ENCODE measurements around the gene B4GALT2.
A peak's percentile ranks its signal among the peaks of the same experiment; 100 is the strongest.

B4GALT2 gene

GRCh38 chr1:44032170-44032790, 53.3 kb downstream of the B4GALT2 start:
- no peak for DNase-seq

- DNase-seq: no peak
Observed at GRCh38 chr1:44033041-44033575, 54.1 kb downstream of the B4GALT2 start.

- no peak for DNase-seq
Observed at GRCh38 chr1:44033756-44034155, 54.7 kb downstream of the B4GALT2 start.

- no peak for DNase-seq
Observed at GRCh38 chr1:44034423-44034822, 55.4 kb downstream of the B4GALT2 start.

GRCh38 chr1:44034976-44035716, 56.1 kb downstream of the B4GALT2 start:
- DNase-seq: no peak

- no peak for DNase-seq
Observed at GRCh38 chr1:44035726-44036408, 56.9 kb downstream of the B4GALT2 start.

GRCh38 chr1:44036409-44037139, 57.6 kb downstream of the B4GALT2 start:
- DNase-seq: peak; percentile 71

GRCh38 chr1:44037154-44037553, 58.1 kb downstream of the B4GALT2 start:
- no peak for DNase-seq

- no peak for DNase-seq
Observed at GRCh38 chr1:44038876-44039657, 60.1 kb downstream of the B4GALT2 start.

- DNase-seq: no peak
Observed at GRCh38 chr1:44040418-44040817, 61.4 kb downstream of the B4GALT2 start.
